ENCODE results near the gene CPED1. TPM values are rescaled to one million over a fixed set of nuclear protein-coding genes. Genes with fewer than 3 reads are reported as not detected.

The CPED1 gene
- total and polyA plus RNA-seq, 2 experiments from 2014 or later = 0.17 to 0.47 TPM

DNA sequence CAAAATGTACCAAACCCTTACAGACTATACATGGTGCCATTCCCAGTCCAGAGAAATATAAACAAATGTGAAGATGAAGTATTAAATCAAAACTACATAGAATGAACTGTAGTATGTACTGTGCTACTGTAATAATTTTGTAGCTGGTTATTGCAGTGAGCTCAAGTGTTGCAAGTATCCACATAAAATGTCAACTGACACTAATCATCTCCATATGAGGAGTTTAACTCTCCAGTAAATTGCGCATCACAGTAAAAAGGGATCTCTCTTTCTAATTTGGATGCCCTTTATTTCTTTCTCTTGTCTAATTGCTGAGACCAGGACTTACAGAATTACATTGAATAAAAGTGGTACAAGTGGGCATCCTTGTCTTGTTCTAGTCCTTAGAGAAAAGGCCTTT lies 165.5 kb downstream of the CPED1 start (continued):
- no peak for TF ChIP-seq REST (IDR thresholded peaks at IDR 0.05; ENCODE audit: unreplicated experiment)
- no peak for TF ChIP-seq ZNF114 (CRISPR knock-in tag; IDR thresholded peaks at IDR 0.05)
- TF ChIP-seq POLR2AphosphoS5 (IDR thresholded peaks at IDR 0.05; ENCODE audit: low read depth) = no peak
- no peak for TF ChIP-seq CREB1 (CRISPR knock-in tag; IDR thresholded peaks at IDR 0.05; ENCODE audit: low read depth)
- TF ChIP-seq, protein P1, sequence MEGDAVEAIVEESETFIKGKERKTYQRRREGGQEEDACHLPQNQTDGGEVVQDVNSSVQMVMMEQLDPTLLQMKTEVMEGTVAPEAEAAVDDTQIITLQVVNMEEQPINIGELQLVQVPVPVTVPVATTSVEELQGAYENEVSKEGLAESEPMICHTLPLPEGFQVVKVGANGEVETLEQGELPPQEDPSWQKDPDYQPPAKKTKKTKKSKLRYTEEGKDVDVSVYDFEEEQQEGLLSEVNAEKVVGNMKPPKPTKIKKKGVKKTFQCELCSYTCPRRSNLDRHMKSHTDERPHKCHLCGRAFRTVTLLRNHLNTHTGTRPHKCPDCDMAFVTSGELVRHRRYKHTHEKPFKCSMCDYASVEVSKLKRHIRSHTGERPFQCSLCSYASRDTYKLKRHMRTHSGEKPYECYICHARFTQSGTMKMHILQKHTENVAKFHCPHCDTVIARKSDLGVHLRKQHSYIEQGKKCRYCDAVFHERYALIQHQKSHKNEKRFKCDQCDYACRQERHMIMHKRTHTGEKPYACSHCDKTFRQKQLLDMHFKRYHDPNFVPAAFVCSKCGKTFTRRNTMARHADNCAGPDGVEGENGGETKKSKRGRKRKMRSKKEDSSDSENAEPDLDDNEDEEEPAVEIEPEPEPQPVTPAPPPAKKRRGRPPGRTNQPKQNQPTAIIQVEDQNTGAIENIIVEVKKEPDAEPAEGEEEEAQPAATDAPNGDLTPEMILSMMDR (conservative IDR thresholded peaks at IDR 0.05; ENCODE audit: low read depth in 2 of 2) = no peak

DNA sequence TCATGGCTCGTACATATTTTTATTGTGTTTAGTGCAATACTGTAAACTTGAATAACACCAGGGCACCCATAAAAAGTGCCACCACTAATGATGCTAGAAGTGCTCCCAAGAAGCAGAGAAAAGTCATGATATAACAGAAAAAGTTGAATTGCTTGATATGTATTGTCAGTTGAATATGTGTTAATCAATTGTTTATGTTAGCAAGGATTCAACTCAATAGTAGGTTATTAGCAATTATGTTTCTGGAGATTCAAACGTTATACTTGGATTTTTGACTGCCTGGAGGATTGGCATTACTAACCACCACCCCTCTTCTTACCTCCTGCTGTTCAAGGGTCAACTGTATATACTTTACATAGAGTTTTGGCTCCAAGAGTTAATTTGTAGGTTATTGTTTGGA lies 168.3 kb downstream of the CPED1 start:
- H3K4me1 Mint-ChIP-seq = peaks cover 4% of the 10 kb centered on the region; the same call in 1 of the 3 replicates
- H3K9me3 Mint-ChIP-seq = no peaks in the 10 kb centered on the region
- H3K4me1 ChIP-seq (ENCODE audit: insufficient read depth) = no peaks in the 10 kb centered on the region
- no peak overlapping the region for H3K4me3 ChIP-seq
- no peaks in the 10 kb centered on the region for H3F3A ChIP-seq (replicated peaks; ENCODE audit: low read depth)
- H3K9me2 ChIP-seq (ENCODE audit: insufficient read depth) = no peaks in the 10 kb centered on the region
- H3K36me3 Mint-ChIP-seq (ENCODE audit: low read depth) = no peaks in the 10 kb centered on the region
- no peak overlapping the region for H3K4me2 ChIP-seq
- no peaks in the 10 kb centered on the region for H3K36me3 ChIP-seq (ENCODE audit: insufficient read depth)
- no peak for DNase-seq (ENCODE audit: low spot score)
- no peak for ATAC-seq
- H3K27me3 Mint-ChIP-seq (ENCODE audit: insufficient read depth, low read depth, poor library complexity) = no peaks in the 10 kb centered on the region
- no peak overlapping the region for H3K27ac ChIP-seq (ENCODE audit: low read depth)
- H3K4me3 Mint-ChIP-seq = no peak overlapping the region
- no peaks in the 10 kb centered on the region for H3K27me3 ChIP-seq (ENCODE audit: insufficient read depth)
- H4K20me1 ChIP-seq (replicated peaks; ENCODE audit: insufficient read depth) = no peaks in the 10 kb centered on the region
- H2AFZ ChIP-seq = no peak overlapping the region
- H3K79me2 ChIP-seq (replicated peaks; ENCODE audit: insufficient read depth) = no peaks in the 10 kb centered on the region
- no peak for TF ChIP-seq JUNB (IDR thresholded peaks at IDR 0.05; ENCODE audit: unreplicated experiment)
- no peak for TF ChIP-seq ZNF114 (CRISPR knock-in tag; IDR thresholded peaks at IDR 0.05)
- TF ChIP-seq EZH2 (IDR thresholded peaks at IDR 0.05; ENCODE audit: low read depth, unreplicated experiment) = no peak
- TF ChIP-seq POLR2AphosphoS5 (IDR thresholded peaks at IDR 0.05; ENCODE audit: low read depth) = no peak
- TF ChIP-seq ETS1 (IDR thresholded peaks at IDR 0.05) = no peak
- TF ChIP-seq EZH2phosphoT487 (IDR thresholded peaks at IDR 0.05; ENCODE audit: unreplicated experiment) = no peak
- no peak for TF ChIP-seq ZNF331 (CRISPR knock-in tag; IDR thresholded peaks at IDR 0.05; ENCODE audit: low read depth)
- TF ChIP-seq, protein P1 (conservative IDR thresholded peaks at IDR 0.05; ENCODE audit: low read depth in 2 of 2) = no peak
- no peak for TF ChIP-seq NANOG (IDR thresholded peaks at IDR 0.05; ENCODE audit: borderline replicate concordance)
- TF ChIP-seq STAT1 (IDR thresholded peaks at IDR 0.05; ENCODE audit: unreplicated experiment) = no peak
- no peak overlapping the region for H3K27ac Mint-ChIP-seq

All from GM23338 (cell line).